ENCODE measurements around the gene UNKL.

Gene UNKL

DNA sequence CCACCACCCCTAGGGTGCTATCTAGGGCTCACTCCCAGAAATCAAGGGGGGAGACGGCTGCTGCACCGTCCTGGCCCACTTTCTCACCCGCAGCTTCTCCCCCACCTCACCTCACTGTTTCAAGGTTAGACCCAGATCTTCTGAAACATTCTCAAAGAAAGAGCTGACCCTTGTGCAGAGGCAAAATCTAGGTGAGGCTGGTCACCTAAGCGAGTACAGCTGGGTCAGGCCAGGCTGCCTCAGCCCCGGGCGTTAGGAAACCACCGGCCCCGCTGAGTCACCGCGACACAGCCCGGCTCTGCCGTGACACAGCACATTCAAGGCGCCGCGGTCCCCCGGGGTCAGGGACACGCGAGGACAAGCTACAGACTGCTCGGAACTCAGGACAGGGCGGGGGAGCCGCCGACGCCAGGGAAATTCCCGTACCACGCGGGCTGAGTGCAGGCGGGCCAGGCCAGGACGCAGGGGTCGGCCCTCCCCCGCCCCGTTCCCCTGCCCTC, 35.6 kb downstream of the UNKL start:
- H3K4me1 ChIP-seq (ENCODE audit: insufficient read depth, low read length) = no peaks in the 10 kb centered on the region
- no peaks in the 10 kb centered on the region for H3K79me2 ChIP-seq (ENCODE audit: insufficient read depth, low read length)
- ATAC-seq (ENCODE audit: insufficient read depth, low read depth) = no peak
- DNase-seq = no peak
- no peak overlapping the region for H2AFZ ChIP-seq (ENCODE audit: low read depth, low read length)
- peaks cover 26% of the 10 kb centered on the region for H3K36me3 ChIP-seq (ENCODE audit: insufficient read depth, low read length)
- peaks cover 17% of the 10 kb centered on the region for H4K20me1 ChIP-seq (ENCODE audit: insufficient read depth, low read length)
- TF ChIP-seq, protein P1, sequence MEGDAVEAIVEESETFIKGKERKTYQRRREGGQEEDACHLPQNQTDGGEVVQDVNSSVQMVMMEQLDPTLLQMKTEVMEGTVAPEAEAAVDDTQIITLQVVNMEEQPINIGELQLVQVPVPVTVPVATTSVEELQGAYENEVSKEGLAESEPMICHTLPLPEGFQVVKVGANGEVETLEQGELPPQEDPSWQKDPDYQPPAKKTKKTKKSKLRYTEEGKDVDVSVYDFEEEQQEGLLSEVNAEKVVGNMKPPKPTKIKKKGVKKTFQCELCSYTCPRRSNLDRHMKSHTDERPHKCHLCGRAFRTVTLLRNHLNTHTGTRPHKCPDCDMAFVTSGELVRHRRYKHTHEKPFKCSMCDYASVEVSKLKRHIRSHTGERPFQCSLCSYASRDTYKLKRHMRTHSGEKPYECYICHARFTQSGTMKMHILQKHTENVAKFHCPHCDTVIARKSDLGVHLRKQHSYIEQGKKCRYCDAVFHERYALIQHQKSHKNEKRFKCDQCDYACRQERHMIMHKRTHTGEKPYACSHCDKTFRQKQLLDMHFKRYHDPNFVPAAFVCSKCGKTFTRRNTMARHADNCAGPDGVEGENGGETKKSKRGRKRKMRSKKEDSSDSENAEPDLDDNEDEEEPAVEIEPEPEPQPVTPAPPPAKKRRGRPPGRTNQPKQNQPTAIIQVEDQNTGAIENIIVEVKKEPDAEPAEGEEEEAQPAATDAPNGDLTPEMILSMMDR (IDR thresholded peaks at IDR 0.05; ENCODE audit: borderline replicate concordance, extremely low read depth, low read length, poor library complexity, severe bottlenecking) = no peak
- no peak for TF ChIP-seq EZH2 (IDR thresholded peaks at IDR 0.05; ENCODE audit: borderline replicate concordance, low read depth, low read length, severe bottlenecking)
- no peak overlapping the region for H3K27ac ChIP-seq (ENCODE audit: low read length)
- H3K4me3 ChIP-seq (ENCODE audit: low read depth in 1 of 2, low read length in 2 of 2) = no peak overlapping the region
- H3K27me3 ChIP-seq (ENCODE audit: insufficient read depth, low read length, poor library complexity) = no peaks in the 10 kb centered on the region
- H3K9me3 ChIP-seq (ENCODE audit: insufficient read depth, low read length, severe bottlenecking) = no peaks in the 10 kb centered on the region
- H3K4me2 ChIP-seq (ENCODE audit: insufficient read depth, low read length) = no peak overlapping the region
- H3K9ac ChIP-seq (ENCODE audit: low read depth, low read length) = no peak overlapping the region

GRCh38 chr16:1378087-1378803, 36.3 kb downstream of the UNKL start:
- no peak for TF ChIP-seq EZH2 (IDR thresholded peaks at IDR 0.05; ENCODE audit: borderline replicate concordance, low read depth, low read length, severe bottlenecking)
- TF ChIP-seq, protein P1 (IDR thresholded peaks at IDR 0.05; ENCODE audit: borderline replicate concordance, extremely low read depth, low read length, poor library complexity, severe bottlenecking) = no peak
- Histone ChIP-seq H3K4me1 (ENCODE audit: insufficient read depth, low read length) (no peaks in the 10 kb centered on the region), H3K9ac (ENCODE audit: low read depth, low read length) (no peak overlapping the region), H3K4me2 (ENCODE audit: insufficient read depth, low read length) (no peak overlapping the region), H2AFZ (ENCODE audit: low read depth, low read length) (no peak overlapping the region), H3K27me3 (ENCODE audit: insufficient read depth, low read length, poor library complexity) (no peaks in the 10 kb centered on the region), H3K9me3 (ENCODE audit: insufficient read depth, low read length, severe bottlenecking) (no peaks in the 10 kb centered on the region), H4K20me1 (ENCODE audit: insufficient read depth, low read length) (peaks cover 17% of the 10 kb centered on the region), H3K4me3 (ENCODE audit: low read depth in 1 of 2, low read length in 2 of 2) (no peak overlapping the region), H3K27ac (ENCODE audit: low read length) (no peak overlapping the region), H3K36me3 (ENCODE audit: insufficient read depth, low read length) (peaks cover 26% of the 10 kb centered on the region), H3K79me2 (ENCODE audit: insufficient read depth, low read length) (no peaks in the 10 kb centered on the region)
- ATAC-seq (ENCODE audit: insufficient read depth, low read depth) (no peak), DNase-seq (no peak)

GRCh38 chr16:1377406-1378010, 37.0 kb downstream of the UNKL start:
- Histone ChIP-seq H3K79me2 (ENCODE audit: insufficient read depth, low read length) (no peaks in the 10 kb centered on the region), H3K4me2 (ENCODE audit: insufficient read depth, low read length) (no peak overlapping the region), H3K9me3 (ENCODE audit: insufficient read depth, low read length, severe bottlenecking) (no peaks in the 10 kb centered on the region), H4K20me1 (ENCODE audit: insufficient read depth, low read length) (peaks cover 17% of the 10 kb centered on the region), H3K9ac (ENCODE audit: low read depth, low read length) (no peak overlapping the region), H2AFZ (ENCODE audit: low read depth, low read length) (no peak overlapping the region), H3K36me3 (ENCODE audit: insufficient read depth, low read length) (peaks cover 26% of the 10 kb centered on the region), H3K4me1 (ENCODE audit: insufficient read depth, low read length) (no peaks in the 10 kb centered on the region), H3K4me3 (ENCODE audit: low read depth in 1 of 2, low read length in 2 of 2) (no peak overlapping the region), H3K27me3 (ENCODE audit: insufficient read depth, low read length, poor library complexity) (no peaks in the 10 kb centered on the region), H3K27ac (ENCODE audit: low read length) (no peak overlapping the region)
- no peak for TF ChIP-seq EZH2 (IDR thresholded peaks at IDR 0.05; ENCODE audit: borderline replicate concordance, low read depth, low read length, severe bottlenecking)
- TF ChIP-seq, protein P1 (IDR thresholded peaks at IDR 0.05; ENCODE audit: borderline replicate concordance, extremely low read depth, low read length, poor library complexity, severe bottlenecking) = no peak
- ATAC-seq (ENCODE audit: insufficient read depth, low read depth) = no peak
- DNase-seq = no peak
